ENCODE measurements around the gene MED17. TPM values are rescaled to one million over a fixed set of nuclear protein-coding genes. Genes with fewer than 3 reads are reported as not detected.

The MED17 gene
- total and polyA plus RNA-seq, 2 of the 13 experiments (the other 11 are each of a cell fraction or from before 2014, with no cell fraction given), result 23.1 to 37.0 TPM

DNA sequence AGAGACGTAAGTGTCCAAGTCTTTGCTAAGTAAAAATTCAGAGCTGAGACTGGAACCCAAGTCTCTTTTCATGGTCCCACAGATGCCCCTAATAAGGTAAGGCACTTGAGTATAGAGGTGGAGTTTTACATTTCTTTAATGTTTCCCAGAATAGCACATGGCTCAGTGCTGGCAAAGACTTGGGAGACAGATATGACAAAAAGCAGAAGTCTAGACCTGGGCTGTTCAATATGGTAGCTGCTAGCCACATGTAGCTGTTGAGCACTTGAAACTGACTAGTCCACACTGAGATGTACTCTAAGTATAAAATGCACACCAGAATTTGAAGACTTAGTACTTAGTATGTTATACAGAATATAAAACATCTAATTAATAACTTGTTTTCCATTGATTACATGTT is 48.7 kb downstream of the MED17 start:
- FAIRE-seq, result no peak

More for the DNA sequence above, 48.7 kb downstream of the MED17 start:
- Histone ChIP-seq H3K4me2 (ENCODE audit: low read depth, low read length) (no peak overlapping the region), H3K4me1 (ENCODE audit: insufficient read depth, low read length) (peaks cover 10% of the 10 kb centered on the region), H3K9ac (ENCODE audit: insufficient read depth, low read depth, low read length) (no peak overlapping the region), H2AFZ (ENCODE audit: low read length) (no peak overlapping the region), H3K9me3 (ENCODE audit: low read length) (no peaks in the 10 kb centered on the region), H3K4me3 (replicated peaks in 1 of 3; ENCODE audit: insufficient read depth in 1 of 3, low read depth in 2 of 3, low read length in 3 of 3) (no peak overlapping the region), H3K79me2 (ENCODE audit: insufficient read depth, low read length) (no peaks in the 10 kb centered on the region), H3K27ac (ENCODE audit: extremely low read length, insufficient read depth, low read length) (no peak overlapping the region), H4K20me1 (ENCODE audit: insufficient read depth, low read length) (no peaks in the 10 kb centered on the region), H3K36me3 (replicated peaks in 1 of 2; ENCODE audit: control insufficient read depth in 1 of 2, insufficient read depth in 2 of 2, low read length in 2 of 2) (no peaks in the 10 kb centered on the region), H3K27me3 (ENCODE audit: control insufficient read depth in 1 of 2, insufficient read depth in 2 of 2, low read length in 2 of 2) (no peaks in the 10 kb centered on the region)
- ChIA-PET CTCF (ENCODE audit: low intra/inter-chr PET ratio, low total read pairs) (no interaction called here), POLR2A (no interaction called here)
- DNase-seq (ENCODE audit: low spot score) (no peak), ATAC-seq (no peak)
- TF ChIP-seq ZBTB1 (CRISPR knock-in tag; IDR thresholded peaks at IDR 0.05; ENCODE audit: borderline replicate concordance) (no peak), RNF2 (conservative IDR thresholded peaks at IDR 0.05; ENCODE audit: low read depth) (no peak), ZNF230 (CRISPR knock-in tag; IDR thresholded peaks at IDR 0.05) (no peak), MED1 (CRISPR knock-in tag; IDR thresholded peaks at IDR 0.05) (no peak), SETDB1 (CRISPR knock-in tag; IDR thresholded peaks at IDR 0.05; ENCODE audit: borderline replicate concordance) (no peak), TCF7L2 (IDR thresholded peaks at IDR 0.05; ENCODE audit: low read depth, low read length) (no peak), MATR3 (CRISPR knock-in tag; IDR thresholded peaks at IDR 0.05) (no peak), PAX8 (CRISPR knock-in tag; IDR thresholded peaks at IDR 0.05; ENCODE audit: borderline replicate concordance) (no peak)
- TF ChIP-seq, protein P1, sequence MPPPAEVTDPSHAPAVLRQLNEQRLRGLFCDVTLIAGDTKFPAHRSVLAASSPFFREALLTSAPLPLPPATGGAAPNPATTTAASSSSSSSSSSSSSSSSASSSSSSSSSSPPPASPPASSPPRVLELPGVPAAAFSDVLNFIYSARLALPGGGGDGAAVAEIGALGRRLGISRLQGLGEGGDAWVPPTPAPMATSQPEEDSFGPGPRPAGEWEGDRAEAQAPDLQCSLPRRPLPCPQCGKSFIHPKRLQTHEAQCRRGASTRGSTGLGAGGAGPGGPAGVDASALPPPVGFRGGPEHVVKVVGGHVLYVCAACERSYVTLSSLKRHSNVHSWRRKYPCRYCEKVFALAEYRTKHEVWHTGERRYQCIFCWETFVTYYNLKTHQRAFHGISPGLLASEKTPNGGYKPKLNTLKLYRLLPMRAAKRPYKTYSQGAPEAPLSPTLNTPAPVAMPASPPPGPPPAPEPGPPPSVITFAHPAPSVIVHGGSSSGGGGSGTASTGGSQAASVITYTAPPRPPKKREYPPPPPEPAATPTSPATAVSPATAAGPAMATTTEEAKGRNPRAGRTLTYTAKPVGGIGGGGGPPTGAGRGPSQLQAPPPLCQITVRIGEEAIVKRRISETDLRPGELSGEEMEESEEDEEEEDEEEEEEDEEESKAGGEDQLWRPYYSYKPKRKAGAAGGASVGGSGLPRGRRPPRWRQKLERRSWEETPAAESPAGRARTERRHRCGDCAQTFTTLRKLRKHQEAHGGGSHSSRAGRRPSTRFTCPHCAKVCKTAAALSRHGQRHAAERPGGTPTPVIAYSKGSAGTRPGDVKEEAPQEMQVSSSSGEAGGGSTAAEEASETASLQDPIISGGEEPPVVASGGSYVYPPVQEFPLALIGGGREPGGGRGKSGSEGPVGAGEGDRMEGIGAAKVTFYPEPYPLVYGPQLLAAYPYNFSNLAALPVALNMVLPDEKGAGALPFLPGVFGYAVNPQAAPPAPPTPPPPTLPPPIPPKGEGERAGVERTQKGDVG (CRISPR knock-in tag; IDR thresholded peaks at IDR 0.05; ENCODE audit: borderline replicate concordance), result no peak
- TF ChIP-seq, protein P2, sequence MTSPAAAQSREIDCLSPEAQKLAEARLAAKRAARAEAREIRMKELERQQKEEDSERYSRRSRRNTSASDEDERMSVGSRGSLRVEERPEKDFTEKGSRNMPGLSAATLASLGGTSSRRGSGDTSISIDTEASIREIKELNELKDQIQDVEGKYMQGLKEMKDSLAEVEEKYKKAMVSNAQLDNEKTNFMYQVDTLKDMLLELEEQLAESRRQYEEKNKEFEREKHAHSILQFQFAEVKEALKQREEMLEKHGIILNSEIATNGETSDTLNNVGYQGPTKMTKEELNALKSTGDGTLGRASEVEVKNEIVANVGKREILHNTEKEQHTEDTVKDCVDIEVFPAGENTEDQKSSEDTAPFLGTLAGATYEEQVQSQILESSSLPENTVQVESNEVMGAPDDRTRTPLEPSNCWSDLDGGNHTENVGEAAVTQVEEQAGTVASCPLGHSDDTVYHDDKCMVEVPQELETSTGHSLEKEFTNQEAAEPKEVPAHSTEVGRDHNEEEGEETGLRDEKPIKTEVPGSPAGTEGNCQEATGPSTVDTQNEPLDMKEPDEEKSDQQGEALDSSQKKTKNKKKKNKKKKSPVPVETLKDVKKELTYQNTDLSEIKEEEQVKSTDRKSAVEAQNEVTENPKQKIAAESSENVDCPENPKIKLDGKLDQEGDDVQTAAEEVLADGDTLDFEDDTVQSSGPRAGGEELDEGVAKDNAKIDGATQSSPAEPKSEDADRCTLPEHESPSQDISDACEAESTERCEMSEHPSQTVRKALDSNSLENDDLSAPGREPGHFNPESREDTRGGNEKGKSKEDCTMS (CRISPR knock-in tag; conservative IDR thresholded peaks at IDR 0.05), result no peak
- in situ Hi-C loops (cut with HindIII; ENCODE audit: extremely low pct_ligation_motif_present, low pct_unique_long_range_greater_than_20kb) (no loop called here), intact Hi-C loops (cut with micrococcal nuclease; ENCODE audit: unreplicated experiment) (no loop called here)
- 37% methylated on average over 1 of the region's 1 CpG for WGBS (ENCODE audit: low lambda C conversion rate)
- BruUV-seq (replicated peaks), result no TSS peak

Data from HepG2 (cell line).